Neutrophil (primary cell): ENCODE results near the gene TPPP3.
A peak's percentile ranks its signal among the peaks of the same experiment; 100 is the strongest.

Experiments used
- H3K27ac ChIP-seq: fragments of 200-600 bp; sonication (generic); 2 replicates; pipeline ENCODE4 v1.5.1; 2016; ENCODE audit warnings: mild to moderate bottlenecking, moderate library complexity
- H3K27me3 ChIP-seq: fragments of 200-600 bp; sonication (generic); 2 replicates; pipeline ENCODE4 v1.6.0; 2016; ENCODE audit warnings: mild to moderate bottlenecking
- H3K36me3 ChIP-seq: fragments of 200-600 bp; sonication (generic); 2 replicates; pipeline ENCODE4 v1.5.1; 2017
- H3K4me1 ChIP-seq, 2 experiments: fragments of 200-600 bp in 1 of 2; sonication (generic) in 1 of 2; 1 replicate in 1 of 2; 2 replicates in 1 of 2; pipeline versions ENCODE4 v1.5.1 to v1.6.1; 2013 to 2016; ENCODE audit warnings: low read depth in 1 of 2, low read length in 1 of 2, mild to moderate bottlenecking in 1 of 2, moderate library complexity in 1 of 2; ENCODE audit not compliant: control insufficient read depth in 1 of 2, insufficient read depth in 1 of 2
- H3K4me3 ChIP-seq, 2 experiments: fragments of 200-600 bp in 1 of 2; sonication (generic) in 1 of 2; 1 replicate in 1 of 2; 2 replicates in 1 of 2; pipeline ENCODE4 v1.5.1; 2013 to 2016; ENCODE audit warnings: low read depth in 1 of 2, low read length in 1 of 2, mild to moderate bottlenecking in 1 of 2, moderate library complexity in 1 of 2
- H3K9me3 ChIP-seq: fragments of 200-600 bp; sonication (generic); 2 replicates; pipeline ENCODE4 v1.5.1; 2016
- CTCF ChIP-seq: fragments of 200-600 bp; sonication (generic); IDR thresholded peaks from 2 replicates; pipeline ENCODE4 v1.5.1; 2016; ENCODE audit warnings: antibody characterized with exemption

Gene TPPP3

GRCh38 chr16:67429053-67429798 is 35.9 kb upstream of the TPPP3 start:
- Histone ChIP-seq H3K4me1 (peaks cover 15 to 21% of the 10 kb centered on the region in 2 experiments), H3K36me3 (peaks cover 7% of the 10 kb centered on the region), H3K27ac (no peak overlapping the region), H3K9me3 (no peaks in the 10 kb centered on the region), H3K27me3 (peaks cover 93% of the 10 kb centered on the region), H3K4me3 (no peak overlapping the region)
- TF ChIP-seq CTCF: no peak

- Histone ChIP-seq H3K36me3 (no peaks in the 10 kb centered on the region), H3K4me3 (no peak overlapping the region), H3K4me1 (peaks cover 15 to 21% of the 10 kb centered on the region in 2 experiments), H3K27me3 (peaks cover 96% of the 10 kb centered on the region), H3K27ac (no peak overlapping the region), H3K9me3 (no peaks in the 10 kb centered on the region)
- TF ChIP-seq CTCF: peak; percentile 57
Measured at GRCh38 chr16:67428146-67428731, 34.9 kb upstream of the TPPP3 start.

- Histone ChIP-seq H3K36me3 (no peaks in the 10 kb centered on the region), H3K9me3 (no peaks in the 10 kb centered on the region), H3K4me1 (peaks cover 14 to 19% of the 10 kb centered on the region in 2 experiments), H3K27ac (no peak overlapping the region), H3K27me3 (peaks cover 90% of the 10 kb centered on the region), H3K4me3 (no peak overlapping the region)
- TF ChIP-seq CTCF: no peak
Measured at GRCh38 chr16:67426950-67427349, 33.7 kb upstream of the TPPP3 start.

- TF ChIP-seq CTCF: no peak
- Histone ChIP-seq H3K36me3 (no peaks in the 10 kb centered on the region), H3K4me1 (peaks cover 6 to 12% of the 10 kb centered on the region in 2 experiments), H3K27ac (no peak overlapping the region), H3K9me3 (no peaks in the 10 kb centered on the region), H3K4me3 (no peak overlapping the region), H3K27me3 (peaks cover 81% of the 10 kb centered on the region)
Measured at GRCh38 chr16:67426022-67426421, 32.7 kb upstream of the TPPP3 start.

GRCh38 chr16:67425580-67425979 is 32.3 kb upstream of the TPPP3 start:
- H3K36me3 ChIP-seq: no peaks in the 10 kb centered on the region
- no peaks in the 10 kb centered on the region for H3K9me3 ChIP-seq
- no peak for TF ChIP-seq CTCF
- H3K4me1 ChIP-seq: peaks cover 6 to 7% of the 10 kb centered on the region in 2 experiments
- no peak overlapping the region for H3K4me3 ChIP-seq
- peaks cover 76% of the 10 kb centered on the region for H3K27me3 ChIP-seq
- H3K27ac ChIP-seq: no peak overlapping the region
